ENCODE data around the gene GLT1D1.

DNA sequence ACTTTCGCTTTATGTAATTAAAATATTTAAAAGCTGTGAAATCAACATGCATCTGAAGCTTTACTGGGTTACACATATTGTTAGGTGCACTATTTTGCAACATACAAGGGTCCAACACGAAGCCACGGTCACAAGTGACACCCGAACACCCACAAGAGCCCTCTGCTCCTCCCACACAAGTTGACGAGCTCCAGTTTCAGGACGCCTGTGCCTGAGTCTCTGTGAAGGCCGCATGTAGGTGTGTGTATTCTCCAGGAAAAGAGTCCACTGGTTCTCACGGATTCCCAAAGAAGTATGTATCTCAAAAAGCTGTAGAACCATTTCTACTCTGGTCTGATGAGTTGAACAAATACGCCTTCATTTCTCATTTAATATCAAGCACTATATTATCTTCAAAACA is 41.5 kb upstream of the GLT1D1 start:
- TF ChIP-seq, protein P1, sequence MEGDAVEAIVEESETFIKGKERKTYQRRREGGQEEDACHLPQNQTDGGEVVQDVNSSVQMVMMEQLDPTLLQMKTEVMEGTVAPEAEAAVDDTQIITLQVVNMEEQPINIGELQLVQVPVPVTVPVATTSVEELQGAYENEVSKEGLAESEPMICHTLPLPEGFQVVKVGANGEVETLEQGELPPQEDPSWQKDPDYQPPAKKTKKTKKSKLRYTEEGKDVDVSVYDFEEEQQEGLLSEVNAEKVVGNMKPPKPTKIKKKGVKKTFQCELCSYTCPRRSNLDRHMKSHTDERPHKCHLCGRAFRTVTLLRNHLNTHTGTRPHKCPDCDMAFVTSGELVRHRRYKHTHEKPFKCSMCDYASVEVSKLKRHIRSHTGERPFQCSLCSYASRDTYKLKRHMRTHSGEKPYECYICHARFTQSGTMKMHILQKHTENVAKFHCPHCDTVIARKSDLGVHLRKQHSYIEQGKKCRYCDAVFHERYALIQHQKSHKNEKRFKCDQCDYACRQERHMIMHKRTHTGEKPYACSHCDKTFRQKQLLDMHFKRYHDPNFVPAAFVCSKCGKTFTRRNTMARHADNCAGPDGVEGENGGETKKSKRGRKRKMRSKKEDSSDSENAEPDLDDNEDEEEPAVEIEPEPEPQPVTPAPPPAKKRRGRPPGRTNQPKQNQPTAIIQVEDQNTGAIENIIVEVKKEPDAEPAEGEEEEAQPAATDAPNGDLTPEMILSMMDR (IDR thresholded peaks at IDR 0.05; ENCODE audit: insufficient read depth, low read length, poor library complexity, severe bottlenecking), result no peak
- TF ChIP-seq EZH2phosphoT487 (conservative IDR thresholded peaks at IDR 0.05; ENCODE audit: low read length), result no peak
